ENCODE results near the gene MOCOS.
"Not testable (repeated sequence)": the region's sequence is repeated elsewhere in the genome, so short reads cannot be mapped to it uniquely, and the experiment has no call there.

The MOCOS gene, protein sequence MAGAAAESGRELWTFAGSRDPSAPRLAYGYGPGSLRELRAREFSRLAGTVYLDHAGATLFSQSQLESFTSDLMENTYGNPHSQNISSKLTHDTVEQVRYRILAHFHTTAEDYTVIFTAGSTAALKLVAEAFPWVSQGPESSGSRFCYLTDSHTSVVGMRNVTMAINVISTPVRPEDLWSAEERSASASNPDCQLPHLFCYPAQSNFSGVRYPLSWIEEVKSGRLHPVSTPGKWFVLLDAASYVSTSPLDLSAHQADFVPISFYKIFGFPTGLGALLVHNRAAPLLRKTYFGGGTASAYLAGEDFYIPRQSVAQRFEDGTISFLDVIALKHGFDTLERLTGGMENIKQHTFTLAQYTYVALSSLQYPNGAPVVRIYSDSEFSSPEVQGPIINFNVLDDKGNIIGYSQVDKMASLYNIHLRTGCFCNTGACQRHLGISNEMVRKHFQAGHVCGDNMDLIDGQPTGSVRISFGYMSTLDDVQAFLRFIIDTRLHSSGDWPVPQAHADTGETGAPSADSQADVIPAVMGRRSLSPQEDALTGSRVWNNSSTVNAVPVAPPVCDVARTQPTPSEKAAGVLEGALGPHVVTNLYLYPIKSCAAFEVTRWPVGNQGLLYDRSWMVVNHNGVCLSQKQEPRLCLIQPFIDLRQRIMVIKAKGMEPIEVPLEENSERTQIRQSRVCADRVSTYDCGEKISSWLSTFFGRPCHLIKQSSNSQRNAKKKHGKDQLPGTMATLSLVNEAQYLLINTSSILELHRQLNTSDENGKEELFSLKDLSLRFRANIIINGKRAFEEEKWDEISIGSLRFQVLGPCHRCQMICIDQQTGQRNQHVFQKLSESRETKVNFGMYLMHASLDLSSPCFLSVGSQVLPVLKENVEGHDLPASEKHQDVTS

GRCh38 chr18:36187193-36187825, at the start of gene MOCOS:
MOCOS (plus strand) TSS chr18:36187497; CDS start chr18:36187540, 43 bp downstream.
- no peak for DNase-seq

DNA sequence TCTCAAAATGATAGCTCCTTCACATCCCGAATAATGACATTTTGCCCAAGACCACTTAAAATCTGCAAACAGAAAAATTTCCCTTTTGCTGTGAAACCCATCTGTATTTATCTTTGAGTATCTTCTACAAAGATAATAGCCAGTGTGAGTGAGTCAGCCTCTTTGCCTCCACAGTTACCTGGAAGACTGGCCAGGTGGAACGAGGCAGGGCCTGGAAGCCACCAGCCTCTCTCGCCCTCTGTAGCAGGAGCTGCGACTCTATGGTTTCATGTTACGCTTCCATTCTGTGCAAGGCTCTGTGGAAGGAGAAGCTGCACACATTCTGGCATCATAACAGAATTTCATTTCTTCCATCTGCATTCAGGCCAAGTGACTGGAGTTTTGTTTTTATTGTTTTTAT, 48.1 kb upstream of the MOCOS start:
- no peak for DNase-seq

- no peak for DNase-seq
These were observed 45.7 kb upstream of the MOCOS start for GRCh38 chr18:36141576-36141975.

DNA sequence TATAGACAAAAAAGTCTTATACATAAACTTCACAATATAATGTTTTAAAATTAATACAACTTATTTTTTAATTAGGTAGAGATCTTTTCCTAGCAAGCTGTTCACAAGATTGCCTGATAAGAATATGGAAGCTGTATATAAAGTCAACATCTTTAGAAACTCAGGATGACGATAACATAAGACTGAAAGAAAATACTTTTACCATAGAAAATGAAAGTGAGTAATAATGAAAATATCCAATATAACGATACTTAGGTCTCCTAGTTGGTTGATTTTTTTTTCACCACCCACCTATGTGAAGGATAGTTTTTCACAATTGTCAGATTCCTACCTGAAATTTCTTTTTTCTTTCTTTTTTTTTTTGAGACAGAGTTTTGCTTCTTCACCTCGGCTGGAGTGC, 44.5 kb upstream of the MOCOS start:
- DNase-seq = no peak

DNA sequence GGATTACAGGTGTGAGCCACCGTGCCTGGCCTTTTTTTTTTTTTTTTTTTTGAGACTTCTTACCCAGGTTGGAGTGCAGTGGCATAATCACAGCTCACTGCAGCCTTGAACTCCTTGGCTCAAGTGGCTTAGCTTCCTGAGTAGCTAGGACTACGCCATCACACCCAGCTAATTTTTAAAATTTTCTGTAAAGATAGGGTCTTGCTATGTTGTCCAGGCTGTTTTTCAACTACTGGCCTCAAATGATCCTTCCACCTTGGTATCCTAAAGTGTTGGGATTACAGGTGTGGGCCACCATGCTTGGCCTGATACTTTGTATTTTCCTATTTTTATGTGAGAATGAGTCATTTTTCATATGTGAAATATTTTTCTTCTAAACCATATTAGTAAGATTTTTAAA, 43.9 kb upstream of the MOCOS start:
- no peak for DNase-seq

DNA sequence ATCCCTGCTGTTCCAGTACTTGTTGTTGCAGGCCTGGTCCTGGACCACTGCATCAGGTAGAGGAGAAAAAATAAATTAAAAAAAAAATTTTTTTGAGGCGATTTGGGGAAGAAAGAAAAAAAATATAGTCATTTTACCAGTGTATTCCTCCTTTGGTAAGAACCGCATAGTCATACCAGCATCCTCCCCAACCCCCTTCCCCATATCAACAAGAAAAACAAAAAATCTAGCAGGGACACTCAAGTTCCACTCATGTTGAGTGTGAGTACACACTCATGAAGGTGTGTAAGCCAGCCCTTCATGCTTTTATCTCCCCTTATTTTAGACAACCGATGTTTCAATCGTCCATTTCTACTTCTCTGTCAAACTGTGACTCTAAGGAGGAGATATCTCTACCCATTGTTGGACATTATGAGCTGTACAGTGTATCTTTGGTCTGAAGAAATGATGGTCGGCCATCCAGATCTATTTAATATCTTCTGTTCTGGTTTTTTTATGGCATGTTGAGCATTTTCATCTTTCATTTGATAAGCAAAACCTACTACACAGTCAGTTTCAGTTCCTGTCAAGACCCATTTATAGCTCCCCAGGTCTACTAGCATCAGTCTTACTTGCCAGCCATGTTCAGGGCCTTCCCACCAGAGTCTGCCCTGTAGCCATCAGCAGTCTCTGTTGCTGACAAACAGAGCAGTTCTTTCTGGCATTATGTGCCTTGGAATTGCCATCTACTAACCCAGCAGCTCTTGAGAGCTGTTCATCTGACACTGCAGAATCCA, 37.6 kb upstream of the MOCOS start:
- DNase-seq = no peak

GRCh38 chr18:36152781-36153180, 34.5 kb upstream of the MOCOS start:
- DNase-seq = no peak

GRCh38 chr18:36153203-36153602, 34.1 kb upstream of the MOCOS start:
- no peak for DNase-seq

GRCh38 chr18:36153771-36154170, 33.5 kb upstream of the MOCOS start:
- no peak for DNase-seq

GRCh38 chr18:36155851-36156757, 31.2 kb upstream of the MOCOS start:
- DNase-seq = no peak

DNA sequence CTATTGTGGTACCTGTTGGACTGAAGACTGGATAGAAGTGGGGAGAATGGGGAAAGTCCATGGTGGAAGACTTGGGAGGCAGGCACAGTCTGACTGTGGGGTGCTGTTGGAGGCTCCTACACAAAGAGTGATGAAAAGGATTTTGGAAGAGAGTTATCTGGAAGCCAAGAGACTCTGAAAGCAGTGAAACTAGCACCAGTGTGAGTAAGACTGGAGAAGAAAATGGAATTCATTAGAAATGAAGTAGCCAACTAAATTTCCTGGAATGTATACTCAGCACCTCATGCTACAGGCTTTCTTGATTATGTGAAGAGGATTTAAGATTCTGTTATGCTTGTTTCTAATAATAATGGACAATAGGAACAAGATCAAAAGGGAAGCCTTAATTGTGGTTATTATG, 29.9 kb upstream of the MOCOS start:
- no peak for DNase-seq

DNA sequence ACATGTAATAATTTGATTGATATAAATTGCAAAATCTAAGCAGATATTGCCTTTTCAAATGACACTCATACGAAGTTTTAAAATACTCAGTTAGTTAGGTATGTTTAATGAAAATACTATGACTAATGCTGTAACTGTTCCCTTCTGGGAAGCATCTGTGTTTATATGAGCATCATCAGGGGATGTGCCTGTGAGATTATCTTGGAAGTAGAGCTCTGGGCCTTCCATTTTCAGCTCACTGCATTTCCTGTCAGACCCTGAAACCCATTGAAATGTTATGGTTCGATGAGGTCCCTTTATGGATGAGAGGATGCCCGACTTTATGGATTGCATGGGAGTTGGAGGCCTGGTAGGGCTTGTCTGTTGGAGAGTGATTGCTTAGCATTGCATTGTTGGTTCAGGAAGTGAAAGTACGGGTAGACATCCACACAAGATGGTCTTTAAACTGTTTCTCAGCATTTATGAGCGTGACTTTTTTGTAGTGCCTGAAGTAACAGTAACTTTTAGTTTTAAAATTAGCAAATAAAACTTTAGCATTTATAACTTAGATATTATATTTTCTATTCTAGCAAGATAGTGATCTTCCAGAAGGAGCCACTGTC, 28.9 kb upstream of the MOCOS start:
- DNase-seq = no peak

GRCh38 chr18:36160959-36161371, 26.3 kb upstream of the MOCOS start:
- no peak for DNase-seq

DNA sequence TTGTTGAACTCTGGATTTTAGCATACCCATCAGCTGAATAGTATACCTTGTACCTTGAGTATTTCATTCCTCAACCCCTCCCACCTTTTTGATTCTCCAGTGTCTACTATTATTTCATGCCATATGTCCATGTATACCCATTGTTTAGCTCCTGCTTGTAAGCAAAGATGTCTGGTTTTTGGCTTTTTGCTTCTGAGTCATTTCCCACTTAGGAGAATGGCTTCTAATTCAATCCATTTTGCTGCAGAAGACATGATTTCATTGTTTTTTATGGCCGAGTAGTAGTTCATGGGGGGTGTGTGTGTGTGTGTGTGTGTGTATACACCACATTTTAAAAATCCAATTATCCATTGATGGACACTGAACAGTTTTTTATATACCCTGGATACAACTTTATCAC, 24.3 kb upstream of the MOCOS start:
- DNase-seq = no peak

GRCh38 chr18:36167692-36168218, 19.5 kb upstream of the MOCOS start:
- DNase-seq = no peak

DNA sequence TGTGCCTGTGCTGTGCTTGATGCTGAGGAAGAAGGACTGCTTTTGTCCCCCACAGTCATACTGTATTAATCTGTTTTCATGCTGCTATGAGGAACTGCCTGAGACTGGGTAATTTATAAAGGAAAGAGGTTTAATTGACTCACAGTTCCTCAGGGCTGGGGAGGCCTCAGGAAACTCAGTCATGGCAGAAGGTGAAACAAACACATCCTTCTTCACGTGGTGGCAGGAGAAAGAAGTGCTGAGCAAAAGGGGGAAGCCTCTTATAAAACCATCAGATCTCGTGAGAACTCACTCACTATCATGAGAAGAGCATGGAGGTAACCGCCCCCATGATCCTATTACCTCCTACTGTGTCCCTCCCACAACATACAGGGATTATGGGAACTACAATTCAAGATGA, 19.0 kb upstream of the MOCOS start:
- not testable (repeated sequence) for DNase-seq

DNA sequence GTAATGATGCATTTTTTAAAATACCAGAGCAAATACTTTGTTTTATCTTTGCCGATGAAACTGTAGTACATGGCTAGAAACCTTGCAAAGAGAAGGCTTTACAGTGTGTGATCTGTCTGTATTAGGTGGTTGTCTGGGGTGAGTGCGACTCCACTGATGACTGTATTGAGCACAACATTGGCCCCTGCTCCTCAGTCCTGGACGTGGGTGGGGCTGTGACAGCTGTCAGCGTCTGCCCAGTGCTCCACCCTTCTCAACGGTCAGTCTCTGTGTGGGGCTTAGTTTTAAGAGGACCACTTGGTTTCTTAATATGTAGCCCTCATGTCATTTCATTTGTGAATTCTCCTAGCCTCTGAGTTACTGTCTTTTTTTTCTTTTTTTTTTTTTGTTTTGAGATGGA, 17.4 kb upstream of the MOCOS start:
- no peak for DNase-seq

DNA sequence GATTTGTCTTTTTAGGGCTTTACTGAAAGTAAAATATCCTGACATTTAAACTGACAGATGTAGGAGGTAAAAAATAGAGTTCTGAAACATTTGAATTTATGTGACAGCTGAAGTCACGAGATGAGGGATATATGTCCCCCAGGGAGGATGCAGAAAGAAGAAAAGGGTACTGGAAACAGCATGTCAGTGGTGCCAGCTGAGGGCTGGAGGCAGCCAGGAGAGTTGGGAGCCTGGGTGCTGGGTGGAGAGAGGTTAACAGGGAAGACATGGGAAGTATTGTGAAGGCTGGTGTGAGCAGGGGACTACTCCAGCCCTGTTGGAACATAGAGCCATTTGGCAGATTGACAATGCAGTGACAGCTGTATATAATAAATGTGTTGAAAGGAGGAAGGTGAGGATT, 11.8 kb upstream of the MOCOS start:
- DNase-seq = no peak

- no peak for DNase-seq
These were observed 11.1 kb upstream of the MOCOS start for GRCh38 chr18:36176177-36176584.

DNA sequence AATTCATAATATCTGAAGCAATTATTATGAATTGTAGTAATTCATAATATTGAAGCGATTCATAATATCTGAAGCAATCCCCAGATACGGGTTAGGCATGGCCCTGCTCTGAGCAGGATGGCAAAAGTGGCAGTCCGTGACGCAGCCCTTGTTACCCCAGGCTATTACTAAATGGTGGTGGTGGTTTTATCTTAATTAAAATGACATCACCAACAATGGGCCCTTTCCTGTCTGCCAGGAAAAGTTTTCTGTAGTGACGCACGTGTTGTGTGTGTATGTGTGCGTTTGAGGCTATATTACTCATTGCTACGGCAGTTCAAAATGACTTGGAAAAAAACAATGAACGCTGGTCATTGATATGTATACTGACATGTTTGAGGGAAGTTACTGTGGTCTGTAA, 10.6 kb upstream of the MOCOS start:
- DNase-seq = no peak

DNA sequence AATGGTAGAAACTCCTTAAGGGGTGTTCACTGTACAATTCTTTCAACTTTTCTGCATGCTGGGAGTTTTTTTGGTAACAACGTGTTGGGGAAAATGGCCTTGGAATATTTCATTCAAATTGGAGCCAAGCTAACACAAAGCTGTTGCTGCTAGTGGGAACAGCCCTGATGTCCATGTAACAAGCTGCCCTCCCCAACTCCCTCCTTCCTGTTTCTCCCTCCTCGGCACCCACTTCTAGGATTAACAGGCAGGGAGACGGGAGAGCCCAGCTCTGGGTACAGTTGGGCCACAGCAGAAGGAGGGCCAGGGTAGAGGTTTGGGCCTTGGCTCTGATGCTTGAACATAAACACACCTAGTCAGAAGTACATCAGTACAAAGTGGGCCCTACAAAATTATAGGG, 9.4 kb upstream of the MOCOS start:
- no peak for DNase-seq

Measured in GF-D8 (cell line).